Embryonic facial prominence (tissue), 1 donor: ENCODE data around the gene UAP1L1.

Experiments used
- DNase-seq: peaks from one replicate; pipeline ENCODE4 v3.0.0-alpha.2; 2016; ENCODE audit errors: extremely low spot score

The UAP1L1 gene

GRCh38 chr9:137074657-137075274 is 2.6 kb upstream of the UAP1L1 start:
- DNase-seq: no peak

DNA sequence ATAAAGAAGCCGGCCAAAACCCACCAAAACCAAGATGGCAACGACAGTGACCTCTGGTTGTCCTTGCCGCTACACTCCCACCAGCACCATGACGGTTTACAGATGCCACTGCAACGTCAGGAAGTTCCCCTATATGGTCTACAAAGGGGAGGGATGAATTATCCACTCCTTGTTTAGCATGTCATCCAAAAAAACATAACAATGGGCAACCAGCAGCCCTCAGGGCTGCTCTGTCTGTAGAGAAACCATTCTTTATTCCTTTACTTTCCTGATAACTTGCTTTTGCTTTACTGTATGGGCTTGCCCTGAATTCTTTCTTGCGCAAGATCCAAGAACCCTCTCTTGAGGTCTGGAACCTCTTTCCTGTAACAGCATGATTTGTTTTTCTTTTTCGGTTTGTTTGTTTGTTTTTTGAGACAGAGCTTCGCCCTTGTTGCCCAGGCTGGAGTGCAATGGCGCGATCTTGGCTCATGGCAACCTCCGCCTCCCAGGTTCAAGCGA is 2.0 kb upstream of the UAP1L1 start:
- no peak for DNase-seq

- DNase-seq: no peak
Observed at GRCh38 chr9:137076636-137077009, 694 bp upstream of the UAP1L1 start.

- DNase-seq: no peak
Observed at GRCh38 chr9:137077758-137078693, 709 bp downstream of the UAP1L1 start.

GRCh38 chr9:137078701-137079400 is 1.5 kb downstream of the UAP1L1 start:
- DNase-seq: no peak

DNA sequence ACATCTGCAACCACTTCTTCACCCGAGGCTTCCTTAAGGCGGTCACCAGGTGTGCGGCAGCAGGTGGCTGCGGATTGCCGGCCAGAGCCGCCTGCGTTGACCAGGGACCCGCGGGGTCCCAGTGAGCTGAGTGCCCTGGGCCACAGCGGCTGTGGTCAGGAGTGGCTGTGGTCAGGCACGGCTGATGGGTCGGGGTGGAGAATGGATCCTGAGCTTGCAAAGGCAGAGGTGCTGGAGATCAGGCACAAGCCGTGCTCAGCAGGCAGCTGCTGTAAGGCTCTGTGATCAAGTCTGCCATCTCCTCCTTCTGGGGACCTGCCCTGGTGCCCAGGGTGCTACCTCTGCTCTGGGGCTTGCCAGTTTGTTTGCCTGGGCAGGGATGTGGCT is 2.1 kb downstream of the UAP1L1 start:
- DNase-seq: no peak

GRCh38 chr9:137080260-137081122 is 3.2 kb downstream of the UAP1L1 start:
- DNase-seq: no peak

- no peak for DNase-seq
Observed at GRCh38 chr9:137082222-137082924, 5.1 kb downstream of the UAP1L1 start.

GRCh38 chr9:137082925-137083290 is 5.6 kb downstream of the UAP1L1 start:
- DNase-seq: no peak

GRCh38 chr9:137083394-137084004 is 6.2 kb downstream of the UAP1L1 start:
- no peak for DNase-seq

- DNase-seq: no peak
Observed at GRCh38 chr9:137084526-137084925, 7.2 kb downstream of the UAP1L1 start.

DNA sequence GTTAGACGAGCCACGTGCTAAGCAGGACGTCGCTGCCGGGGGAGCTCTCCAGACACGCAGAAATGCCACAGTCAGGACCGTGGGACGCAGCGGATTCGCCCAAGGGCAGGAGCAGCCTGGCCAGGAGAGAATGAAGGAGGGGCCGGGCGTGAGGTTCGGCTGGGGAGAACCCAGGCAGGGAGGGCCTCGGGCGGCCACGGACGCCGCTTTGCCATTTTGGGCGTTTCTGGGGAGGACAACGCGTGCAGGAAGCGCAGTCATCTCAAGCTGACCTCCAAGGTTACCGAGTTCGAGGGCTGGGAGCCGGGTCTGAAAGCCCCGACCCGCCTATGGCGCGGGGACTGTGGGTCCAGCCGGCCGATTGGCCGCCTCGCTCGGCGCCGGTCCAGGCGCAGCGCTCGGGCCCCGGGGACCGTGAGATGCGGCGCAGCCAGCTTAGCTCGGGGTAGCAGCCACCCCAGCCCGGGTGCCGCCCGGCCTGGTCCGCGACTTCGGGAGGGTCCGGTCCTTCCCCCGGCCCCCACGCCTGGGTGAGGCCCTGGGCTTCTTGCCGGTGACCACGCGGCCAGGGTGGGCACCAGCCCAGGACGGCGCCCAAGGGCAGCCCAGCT is 8.7 kb downstream of the UAP1L1 start:
- DNase-seq: no peak

DNA sequence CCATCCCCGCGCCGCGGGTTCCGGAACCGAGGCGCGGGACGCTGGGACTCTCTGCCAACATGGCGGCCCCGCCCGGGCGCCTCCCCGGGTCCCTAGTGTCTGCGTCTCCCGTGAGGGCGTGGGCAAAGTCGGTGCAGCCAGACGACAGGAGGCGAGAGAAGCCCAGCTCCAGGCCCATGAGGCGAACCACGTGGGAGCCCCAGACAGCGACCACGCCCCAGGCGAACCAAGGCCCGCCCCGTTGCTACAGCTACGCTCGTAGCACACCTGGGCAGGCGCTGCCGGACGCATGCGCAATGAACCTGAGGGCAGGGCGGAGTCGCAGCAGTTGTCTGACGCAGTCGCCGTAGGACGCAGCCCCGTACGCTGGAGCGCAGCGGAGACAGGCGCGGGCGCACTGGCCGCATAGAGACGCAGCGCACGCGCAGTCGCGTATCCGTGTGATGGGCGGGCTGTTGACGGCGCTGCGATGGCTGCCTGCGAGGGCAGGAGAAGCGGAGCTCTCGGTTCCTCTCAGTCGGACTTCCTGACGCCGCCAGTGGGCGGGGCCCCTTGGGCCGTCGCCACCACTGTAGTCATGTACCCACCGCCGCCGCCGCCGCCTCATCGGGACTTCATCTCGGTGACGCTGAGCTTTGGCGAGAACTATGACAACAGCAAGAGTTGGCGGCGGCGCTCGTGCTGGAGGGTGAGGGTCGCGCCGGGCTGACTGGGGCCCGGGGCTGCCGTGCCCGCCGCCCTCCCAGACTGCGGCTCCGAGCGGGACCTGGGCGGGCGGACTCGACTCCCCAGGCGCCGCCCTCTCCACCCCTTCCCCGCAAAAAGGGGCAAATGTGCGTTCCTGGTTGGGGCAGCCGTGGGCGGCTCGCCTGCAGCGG is 9.5 kb downstream of the UAP1L1 start, which contains the start of gene MAN1B1:
TSS of gene MAN1B1 (plus strand) at position 455 of the 878 bp plus-strand sequence. CDS start at position 470, 15 bp downstream.
- DNase-seq: peak; percentile 91

DNA sequence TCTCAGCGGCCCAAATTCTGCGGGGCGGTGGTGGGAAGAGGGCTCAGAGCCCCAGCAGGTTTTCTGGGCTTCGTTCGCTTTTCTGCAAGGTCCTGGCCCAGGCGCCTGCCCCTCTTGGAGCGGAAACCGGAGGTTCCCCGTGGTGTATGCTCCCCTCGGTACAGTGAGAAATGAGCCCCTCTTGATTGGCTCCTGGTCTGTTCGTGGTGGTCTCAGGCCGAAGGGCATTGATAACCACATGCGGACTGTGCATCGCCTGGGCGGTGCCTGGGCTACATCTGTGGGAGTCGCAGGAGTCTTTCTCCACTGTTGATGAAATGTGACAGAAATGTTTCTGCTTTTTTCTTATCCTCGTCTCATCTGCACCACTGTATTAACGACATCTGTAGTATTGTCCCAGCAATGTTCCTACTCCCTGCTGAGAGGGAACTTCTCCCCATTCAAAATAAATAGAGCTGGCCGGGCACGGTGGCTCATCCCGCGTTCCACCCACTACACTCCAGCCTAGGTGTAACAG is 10.2 kb downstream of the UAP1L1 start:
- no peak for DNase-seq

- no peak for DNase-seq
Observed at GRCh38 chr9:137088121-137088520, 10.8 kb downstream of the UAP1L1 start.

- no peak for DNase-seq
Observed at GRCh38 chr9:137089232-137089947, 12.1 kb downstream of the UAP1L1 start.

- DNase-seq: no peak
Observed at GRCh38 chr9:137095664-137096517, 18.6 kb downstream of the UAP1L1 start.
